ENCODE data around the gene SLC7A7.
A peak's percentile ranks its signal among the peaks of the same experiment; 100 is the strongest.
"Not testable (repeated sequence)": the region's sequence is repeated elsewhere in the genome, so short reads cannot be mapped to it uniquely, and the experiment has no call there.

Gene SLC7A7

DNA sequence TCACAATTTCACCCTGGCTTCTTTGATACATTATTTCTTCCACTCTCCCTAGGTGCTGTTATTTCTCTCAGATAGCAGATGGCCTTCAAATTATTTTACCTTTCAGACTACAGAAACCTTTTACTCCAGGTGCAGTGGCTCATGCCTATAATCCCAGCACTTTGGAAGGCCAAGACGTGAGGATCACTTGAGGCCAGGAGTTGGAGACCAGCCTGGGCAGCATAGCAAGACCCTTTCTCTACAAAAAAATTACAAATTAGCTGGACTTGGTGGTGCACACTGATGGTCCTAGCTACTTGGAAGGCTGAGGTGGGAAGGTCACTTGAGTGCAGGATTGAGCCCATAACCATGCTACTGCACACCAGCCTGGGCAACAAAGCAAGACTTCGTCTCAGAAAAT, 23.1 kb downstream of the SLC7A7 start:
- no peak for DNase-seq (ENCODE audit: low spot score)

DNA sequence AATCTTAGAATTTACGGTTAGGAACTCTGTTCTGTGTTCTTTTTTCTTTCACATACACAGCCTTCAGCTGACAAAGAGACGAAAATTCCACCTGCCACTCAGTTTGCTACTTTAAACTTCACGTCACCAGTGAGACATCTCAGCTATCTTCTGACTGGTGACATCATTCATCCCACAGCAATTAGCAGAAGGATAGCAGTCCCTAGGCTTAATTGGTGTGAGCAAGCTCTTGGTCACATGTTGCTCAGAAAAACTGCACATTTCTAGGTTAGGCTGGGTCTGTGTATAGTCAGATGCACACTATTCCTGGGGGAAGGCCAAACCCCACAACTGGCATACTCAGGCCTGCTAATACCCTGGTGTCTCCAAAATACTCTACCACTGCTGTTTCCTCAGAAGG, 23.9 kb downstream of the SLC7A7 start:
- DNase-seq (ENCODE audit: low spot score), result no peak

DNA sequence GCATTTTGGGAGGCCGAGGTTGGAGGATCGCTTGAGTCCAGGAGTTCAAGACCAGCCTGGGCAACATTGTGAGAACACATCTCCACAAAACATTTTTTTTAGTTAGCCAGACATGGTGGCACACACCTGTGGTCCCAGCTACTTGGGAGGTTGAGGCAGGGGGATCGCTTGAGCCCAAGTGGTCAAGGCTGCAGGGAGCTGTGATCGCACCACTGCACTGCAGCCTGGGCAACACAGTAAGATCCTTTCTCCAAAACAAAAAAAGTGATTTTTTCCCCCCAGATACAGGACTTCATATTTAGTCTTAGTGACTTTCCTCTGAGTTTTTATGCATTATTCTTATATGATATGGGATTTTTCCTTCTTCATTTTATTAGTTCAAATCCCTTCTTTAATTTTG, 28.6 kb downstream of the SLC7A7 start:
- no peak for DNase-seq (ENCODE audit: low spot score)

DNA sequence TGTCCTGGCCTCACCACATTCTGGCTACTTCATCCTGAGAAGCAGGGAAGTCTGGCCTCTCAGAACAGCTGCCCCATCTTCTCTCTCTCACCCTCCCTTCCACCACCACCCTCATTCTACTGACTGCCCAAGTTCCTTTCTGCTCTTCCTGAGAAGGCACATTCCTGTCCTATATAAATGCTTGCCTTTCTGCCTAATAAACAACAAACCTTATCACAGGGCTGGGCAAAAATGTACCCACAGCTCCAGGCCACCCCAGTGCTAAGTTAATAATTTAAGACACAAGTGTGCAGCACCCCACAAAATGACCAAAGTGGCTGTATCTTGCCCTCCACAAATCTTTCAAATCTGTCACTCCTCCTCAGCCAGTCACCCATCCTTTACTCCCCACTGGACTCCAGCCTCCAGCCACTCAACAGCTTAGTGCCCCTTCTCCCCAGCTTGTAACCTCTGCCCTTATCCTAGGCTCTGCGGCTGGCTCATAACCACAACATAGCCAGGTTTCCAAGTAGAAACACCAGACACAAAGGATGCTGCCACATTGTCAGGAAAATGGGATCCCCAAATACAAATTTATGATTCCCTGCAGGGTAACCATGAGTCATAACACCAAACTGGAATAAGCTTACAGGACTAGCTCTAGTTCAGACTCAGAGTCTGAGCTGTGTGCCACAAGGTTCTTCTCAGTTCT, 33.8 kb downstream of the SLC7A7 start:
- DNase-seq (ENCODE audit: low spot score), result no peak

DNA sequence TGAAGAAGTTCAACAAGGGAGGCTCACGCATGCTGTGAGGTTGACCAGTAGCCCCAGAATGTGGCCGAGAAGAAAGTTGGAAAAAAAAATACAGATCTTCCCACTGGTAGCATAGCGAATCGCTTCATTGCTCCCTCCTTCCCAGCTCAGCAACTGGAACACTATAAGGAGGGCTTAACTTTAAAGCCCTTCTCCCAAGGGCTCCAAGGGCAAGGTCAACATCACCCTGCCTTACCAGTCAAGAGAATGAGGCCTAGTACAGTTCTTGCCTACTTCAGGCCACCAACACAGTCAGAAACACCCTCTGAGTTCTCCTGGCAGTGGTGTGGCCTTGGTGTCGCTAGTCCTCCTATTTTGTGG, 34.3 kb downstream of the SLC7A7 start:
- DNase-seq (ENCODE audit: low spot score), result no peak

DNA sequence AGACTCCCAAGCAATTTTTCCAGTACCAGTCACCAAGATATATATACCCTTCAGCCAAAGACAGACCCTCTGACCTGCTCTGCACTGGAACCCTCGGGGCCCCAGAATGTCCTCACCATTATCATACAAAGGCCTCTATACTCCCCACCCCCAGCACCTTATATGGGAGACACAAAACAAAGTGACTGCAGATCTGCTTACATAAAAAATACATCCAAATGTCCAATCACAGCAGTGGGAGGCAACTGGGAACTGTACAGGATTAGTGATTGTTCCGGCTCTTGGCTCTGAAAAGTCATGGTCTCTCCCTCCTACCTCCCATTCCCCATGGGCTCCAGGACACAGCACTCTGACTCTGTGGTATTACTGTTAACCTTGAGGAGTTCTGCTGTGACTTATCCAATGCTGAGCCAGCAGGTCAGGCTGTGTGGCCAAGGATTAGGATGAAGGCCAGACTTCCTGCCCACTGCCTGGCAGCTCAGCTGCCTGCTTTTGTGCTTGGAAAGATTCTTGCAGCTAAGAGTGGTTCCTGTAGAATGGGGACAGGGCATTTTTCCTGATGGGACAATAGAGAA, 35.0 kb downstream of the SLC7A7 start:
- DNase-seq (ENCODE audit: low spot score), result no peak

DNA sequence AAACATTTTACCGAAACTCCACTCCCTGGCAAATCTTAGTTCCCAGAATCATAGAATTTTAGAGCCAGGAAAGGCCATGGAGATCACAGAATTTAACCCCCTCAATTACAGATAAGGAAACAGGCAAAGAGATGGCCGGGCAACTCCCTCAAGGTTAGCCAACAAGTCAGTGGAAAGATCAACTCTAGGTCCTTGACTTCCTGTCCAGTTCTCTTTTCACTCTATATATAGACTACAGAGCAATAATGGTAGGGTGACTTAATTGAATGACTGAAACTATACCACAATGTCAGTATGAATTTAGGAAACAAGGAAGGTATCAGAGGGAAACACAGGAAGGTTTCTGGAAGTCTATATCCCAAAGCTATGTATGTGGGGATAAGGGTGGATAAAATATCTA, 37.2 kb downstream of the SLC7A7 start:
- no peak for DNase-seq (ENCODE audit: low spot score)

DNA sequence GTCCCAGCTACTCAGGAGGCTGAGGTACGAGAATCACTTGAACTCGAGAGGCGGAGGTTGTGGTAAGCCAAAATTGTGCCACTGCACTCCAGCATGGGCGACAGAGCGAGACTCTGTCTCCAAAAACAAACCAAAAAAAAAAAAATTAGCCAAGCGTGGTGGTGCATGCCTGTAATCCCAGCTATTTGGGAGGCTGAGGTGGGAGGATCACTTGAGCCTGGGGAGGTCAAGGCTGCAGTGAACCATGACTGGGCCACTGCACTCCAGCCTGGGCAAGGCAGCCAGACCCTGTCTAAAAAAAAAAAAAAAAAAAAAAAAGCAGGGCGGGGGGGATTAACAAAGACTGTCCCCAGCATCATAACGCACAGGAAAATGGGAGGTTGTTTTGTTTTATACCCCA, 38.4 kb downstream of the SLC7A7 start:
- not testable (repeated sequence) for DNase-seq (ENCODE audit: low spot score)

DNA sequence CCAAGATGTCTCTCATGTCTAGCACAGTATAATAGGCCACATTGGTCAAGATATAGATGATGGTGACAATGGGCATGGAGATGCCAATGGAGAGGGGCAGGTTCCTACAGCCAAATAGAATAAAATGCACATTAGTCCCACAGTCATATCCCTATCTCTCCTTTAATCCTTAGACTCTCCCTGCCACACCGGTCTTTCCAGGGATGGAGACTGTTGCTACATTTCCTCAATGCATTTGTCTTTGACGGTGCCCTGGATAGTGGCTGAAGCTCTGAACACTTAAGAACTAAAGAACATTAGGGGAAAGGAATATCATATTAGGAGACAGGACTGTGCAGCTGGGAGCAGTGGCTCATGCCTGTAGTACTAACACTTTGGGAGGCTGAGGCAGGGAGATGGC, 39.0 kb downstream of the SLC7A7 start:
- DNase-seq (ENCODE audit: low spot score), result no peak

DNA sequence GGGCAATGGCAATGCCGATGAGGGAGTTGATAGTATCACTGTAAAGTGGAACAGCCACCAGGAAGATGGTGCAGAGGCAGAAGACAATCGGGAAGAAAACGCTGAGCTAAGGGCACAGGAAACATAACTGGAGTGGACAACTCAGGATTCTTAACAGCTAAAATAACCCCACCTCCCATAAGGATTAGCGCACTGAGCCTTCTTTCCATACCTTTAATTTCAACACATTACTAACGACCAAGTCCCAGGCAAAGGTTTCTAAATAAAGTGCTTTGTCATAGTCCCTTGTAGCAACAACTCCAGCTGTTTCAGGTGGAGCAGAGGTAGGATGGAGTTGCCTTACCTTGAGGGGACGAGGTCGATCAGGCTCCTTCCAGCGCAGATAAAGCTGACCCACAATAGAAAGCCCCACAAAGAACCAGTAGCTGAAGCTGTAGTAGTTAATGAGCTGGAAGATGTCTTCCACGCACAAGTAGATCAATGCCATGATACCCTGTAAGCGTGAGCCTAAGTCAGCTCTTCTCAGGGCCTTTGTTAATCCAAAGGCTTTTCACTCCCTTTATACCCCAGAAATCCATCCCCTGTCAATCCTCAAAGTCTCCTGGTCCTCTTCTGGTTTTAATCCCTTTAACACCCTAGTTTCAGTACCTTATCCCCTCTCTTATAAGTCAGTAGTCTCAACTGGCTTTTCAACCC, 41.1 kb downstream of the SLC7A7 start:
- DNase-seq (ENCODE audit: low spot score), result no peak

DNA sequence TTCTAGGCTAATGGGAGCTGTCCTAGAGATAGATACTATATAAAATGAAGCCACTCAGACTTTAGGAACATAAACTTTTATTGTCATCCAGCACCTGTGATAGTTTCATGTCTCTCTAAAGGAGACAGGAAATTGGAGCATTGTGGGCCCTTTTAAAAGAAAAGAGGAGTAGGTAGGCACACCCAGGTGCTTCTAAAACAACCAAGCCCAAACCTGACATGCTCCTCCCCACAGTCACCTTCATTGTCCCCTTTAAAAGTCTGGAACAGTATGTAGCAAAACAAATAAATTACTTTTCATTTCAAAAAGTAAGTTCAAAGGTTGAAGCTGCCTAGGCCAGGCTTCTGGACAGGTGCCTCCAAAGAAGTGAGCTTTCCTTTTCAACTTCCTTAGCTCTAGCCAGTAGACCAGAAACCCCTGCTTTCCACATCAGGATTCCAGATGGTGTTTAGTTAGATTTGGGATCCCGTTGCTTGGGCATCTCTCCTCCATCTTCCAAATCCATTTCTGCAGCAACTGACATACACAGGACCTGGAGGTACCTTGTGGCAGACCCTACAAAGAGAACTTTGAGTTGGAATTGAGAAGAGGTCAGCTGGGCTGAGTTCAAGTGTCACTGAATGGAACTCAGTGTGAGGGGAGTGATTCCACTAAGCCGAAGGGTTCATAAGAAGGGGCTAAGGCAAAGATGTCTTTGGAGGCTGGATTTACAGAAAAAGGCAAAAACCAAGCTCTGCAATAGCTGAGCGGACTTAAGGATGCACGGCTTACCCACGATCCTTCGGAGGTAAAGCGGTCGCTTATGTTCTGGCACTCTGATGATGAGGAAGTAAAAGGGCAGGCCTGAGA, 41.8 kb downstream of the SLC7A7 start:
- DNase-seq (ENCODE audit: low spot score), result no peak

DNA sequence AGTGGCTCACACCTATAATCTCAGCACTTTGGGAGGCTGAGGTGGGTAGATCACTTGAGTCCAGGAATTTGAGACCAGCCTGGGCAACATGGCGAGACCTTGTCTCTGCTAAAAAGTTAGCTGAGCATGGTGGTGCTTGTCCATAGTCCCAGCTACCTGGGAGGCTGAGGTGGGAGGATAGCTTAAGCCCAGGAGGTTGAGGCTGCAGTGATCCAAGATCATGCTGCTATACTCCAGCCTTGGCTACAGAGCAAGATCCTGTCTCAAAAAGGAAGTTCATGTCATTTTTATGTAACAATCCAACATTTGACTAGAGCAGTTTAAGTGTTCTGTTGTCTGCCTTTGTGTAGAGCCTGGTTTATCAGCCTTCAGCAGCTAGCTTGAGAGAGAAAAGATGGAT, 42.5 kb downstream of the SLC7A7 start:
- no peak for DNase-seq (ENCODE audit: low spot score)

DNA sequence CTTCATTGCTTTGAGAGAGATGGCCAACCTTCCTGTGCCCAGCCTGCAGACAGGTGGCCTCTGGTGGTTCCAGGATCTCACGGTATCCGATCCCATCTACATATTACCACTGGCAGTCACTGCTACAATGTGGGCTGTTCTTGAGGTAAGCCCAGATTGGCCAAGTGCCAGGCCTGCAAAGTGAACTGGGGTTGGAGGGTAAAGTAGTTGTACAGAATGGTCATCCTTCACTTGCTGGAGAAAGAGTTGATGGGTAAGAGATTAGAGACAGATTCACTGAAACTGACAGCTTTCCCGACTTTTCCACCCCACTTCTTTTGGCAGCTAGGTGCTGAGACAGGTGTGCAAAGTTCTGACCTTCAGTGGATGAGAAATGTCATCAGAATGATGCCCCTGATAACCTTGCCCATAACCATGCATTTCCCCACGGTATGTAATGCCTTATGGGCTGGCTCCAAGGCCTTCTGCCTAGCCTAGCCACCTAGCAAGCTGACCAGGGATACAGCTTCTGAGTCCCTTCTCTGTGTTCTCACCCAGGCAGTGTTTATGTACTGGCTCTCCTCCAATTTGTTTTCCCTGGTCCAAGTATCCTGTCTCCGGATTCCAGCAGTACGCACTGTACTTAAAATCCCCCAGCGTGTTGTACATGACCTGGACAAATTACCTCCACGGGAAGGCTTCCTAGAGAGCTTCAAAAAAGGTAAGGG, 44.6 kb downstream of the SLC7A7 start:
- no peak for DNase-seq (ENCODE audit: low spot score)

DNA sequence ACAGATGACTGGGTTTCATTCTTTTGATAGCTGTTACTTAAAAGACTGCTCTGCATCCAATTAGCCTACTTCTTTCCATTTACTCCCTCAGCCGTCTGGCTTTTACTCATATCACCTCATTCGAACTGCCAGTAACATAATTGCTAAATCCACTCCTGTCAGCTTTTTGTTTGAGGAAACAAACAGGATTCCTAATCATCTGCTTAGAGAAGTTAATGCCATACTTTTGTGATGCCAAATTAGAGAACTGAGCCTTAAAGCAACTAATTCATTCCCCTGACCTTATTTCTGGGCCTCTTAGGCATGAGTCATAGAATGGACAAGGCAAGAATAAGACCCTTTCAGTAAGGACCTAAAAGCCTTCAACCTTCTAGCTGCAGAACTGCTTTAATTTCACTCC, 45.9 kb downstream of the SLC7A7 start:
- DNase-seq (ENCODE audit: low spot score), result no peak

DNA sequence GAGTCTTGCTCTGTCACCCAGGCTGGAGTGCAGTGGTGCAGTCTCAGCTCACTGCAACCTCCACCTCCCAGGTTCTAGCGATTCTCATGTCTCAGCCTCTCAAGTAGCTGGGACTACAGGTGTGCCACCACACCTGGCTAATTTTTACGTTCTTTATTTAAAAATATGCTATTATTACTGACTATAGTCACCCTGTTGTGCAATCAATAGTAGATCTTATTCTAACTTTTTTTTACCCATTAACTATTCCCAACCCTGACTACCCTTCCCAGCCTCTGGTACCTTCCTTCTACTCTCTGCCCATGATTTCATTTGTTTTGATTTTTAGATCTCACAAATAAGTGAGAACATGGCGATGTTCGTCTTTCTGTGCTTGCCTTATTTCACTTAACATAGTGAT, 46.3 kb downstream of the SLC7A7 start:
- DNase-seq (ENCODE audit: low spot score), result no peak

DNA sequence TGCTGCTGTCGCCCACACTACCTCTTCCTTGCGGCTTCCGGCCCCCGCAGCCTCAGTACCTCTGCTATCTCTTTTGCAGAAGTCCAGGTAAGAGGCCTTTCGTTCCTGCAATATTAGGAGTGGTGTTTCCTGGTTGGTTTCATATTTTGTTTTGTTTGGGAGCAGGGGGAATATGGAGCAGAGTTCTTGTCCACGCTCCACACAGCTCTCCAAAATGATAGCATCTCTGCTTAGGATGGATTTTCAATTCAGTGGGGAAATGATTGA, 48.0 kb downstream of the SLC7A7 start:
- DNase-seq (ENCODE audit: low spot score), result no peak

DNA sequence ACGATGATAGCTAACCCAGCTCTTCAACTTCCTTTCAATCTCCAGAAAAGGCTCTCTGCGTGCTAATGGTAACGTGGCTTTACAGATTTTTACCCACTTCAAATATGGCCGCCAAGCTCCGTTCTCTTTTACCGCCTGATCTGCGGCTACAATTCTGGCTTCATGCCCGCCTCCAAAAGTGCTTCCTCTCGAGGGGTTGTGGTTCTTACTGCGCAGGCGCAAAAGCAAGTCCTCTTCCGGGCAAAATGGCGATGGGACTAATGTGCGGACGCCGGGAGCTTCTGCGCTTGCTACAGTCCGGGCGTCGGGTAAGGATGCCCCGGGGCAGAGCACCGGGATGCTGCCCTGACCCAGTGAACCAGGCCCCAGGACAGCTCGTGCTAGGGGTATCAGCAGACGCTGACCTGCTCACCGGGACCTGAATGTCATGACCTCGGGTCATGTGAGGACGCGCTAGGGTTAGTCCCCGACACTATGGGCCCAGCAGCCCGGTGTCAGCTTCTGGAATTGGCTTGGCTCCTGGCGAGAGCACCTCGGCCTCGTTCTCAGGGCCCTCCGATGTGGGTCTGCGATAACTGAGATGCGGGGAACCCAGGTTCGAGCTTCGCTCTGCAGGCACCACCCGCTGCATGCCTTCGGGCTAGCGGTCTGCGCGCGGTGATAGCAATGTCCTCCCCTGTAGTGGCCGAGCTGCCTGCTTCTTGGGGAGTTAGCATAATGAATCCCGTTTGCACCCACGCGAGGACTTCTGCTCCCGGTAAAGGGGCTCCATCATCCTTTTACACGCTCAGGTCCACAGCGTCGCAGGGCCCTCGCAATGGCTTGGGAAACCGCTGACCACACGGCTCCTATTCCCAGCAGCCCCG, 48.5 kb downstream of the SLC7A7 start, which contains the start of gene OXA1L:
Gene OXA1L, plus strand, starts transcription at position 232 of the 866 bp plus-strand sequence. Its CDS starts 14 bp downstream, at position 246.
- DNase-seq (ENCODE audit: low spot score), result peak; percentile 92

DNA sequence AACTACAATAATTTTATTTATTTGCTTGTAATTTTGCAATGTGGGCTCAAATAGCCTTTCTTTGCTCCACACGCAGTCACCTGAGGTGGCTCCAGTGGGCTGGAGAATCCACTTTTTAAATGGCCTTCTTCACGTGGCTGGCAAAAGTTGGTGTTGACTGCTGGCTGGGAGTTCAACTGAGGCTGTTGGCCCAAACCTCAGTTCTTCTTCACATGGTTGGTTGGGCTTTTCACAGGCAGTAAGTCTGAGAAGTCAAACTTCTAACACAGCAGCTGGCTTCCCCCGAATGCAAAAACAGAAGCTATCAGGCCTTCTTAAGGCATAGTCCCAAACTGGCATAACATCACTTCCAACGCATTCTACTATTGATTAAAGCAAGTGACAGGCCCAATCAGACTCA, 50.9 kb downstream of the SLC7A7 start:
- no peak for DNase-seq (ENCODE audit: low spot score)

DNA sequence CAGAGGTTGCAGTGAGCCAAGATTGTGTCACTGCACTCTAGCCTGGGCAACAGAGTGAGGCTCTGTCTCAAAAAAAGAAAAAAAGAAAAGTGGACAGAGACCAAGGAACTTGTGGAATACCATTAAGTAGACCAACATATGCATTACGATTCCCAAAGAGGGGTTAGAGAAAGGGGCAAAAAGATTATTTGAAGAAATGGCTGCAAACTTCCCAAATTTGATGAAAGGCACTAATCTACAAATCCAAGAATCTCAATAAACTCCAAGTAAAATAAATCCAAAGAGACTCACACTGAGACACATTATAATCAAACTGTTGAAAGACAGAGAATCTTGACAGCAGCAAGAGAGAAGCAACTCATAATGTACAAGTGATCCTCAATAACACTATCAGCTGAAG, 53.5 kb downstream of the SLC7A7 start:
- DNase-seq (ENCODE audit: low spot score), result no peak

DNA sequence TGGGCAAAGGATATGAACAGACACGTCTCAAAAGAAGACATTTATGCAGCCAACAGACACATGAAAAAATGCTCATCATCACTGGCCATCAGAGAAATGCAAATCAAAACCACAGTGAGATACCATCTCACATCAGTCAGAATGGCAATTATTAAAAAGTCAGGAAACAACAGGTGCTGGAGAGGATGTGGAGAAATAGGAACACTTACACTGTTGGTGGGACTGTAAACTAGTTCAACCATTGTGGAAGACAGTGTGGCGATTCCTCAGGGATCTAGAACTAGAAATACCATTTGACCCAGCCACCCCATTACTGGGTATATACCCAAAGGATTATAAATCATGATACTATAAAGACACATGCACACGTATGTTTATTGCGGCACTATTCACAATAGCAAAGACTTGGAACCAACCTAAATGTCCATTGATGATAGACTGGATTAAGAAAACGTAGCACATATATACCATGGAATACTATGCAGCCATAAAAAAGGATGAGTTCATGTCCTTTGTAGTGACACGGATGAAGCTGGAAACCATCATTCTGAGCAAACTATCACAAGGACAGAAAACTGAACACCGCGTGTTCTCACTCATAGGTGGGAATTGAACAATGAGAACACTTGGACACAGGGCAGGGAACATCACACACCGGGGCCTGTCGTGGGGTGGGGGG, 57.1 kb downstream of the SLC7A7 start:
- DNase-seq (ENCODE audit: low spot score), result not testable (repeated sequence)

DNA sequence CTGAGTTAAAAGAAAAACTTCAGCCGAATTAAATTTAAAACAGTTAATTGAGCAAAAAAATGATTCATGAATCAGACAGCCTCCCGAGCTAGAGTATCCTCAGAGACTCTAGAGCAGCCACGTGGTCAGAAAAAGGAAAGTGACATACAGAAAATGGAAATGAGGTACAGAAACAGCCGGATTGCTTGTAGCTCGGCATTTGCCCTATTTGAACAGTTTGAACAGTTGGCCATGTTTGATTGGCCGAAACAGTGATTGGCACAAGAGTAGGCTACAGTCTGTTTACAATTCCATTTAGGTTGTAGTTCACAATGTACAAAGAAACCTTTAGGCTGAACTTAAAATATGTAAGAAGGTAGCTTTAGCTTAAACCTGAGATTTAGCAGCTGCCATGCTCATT, 61.6 kb downstream of the SLC7A7 start:
- DNase-seq (ENCODE audit: low spot score), result no peak

All from D341Med (cell line).